SK-N-SH treated with all-trans-retinoic acid at 6 μM for 48 hours (cell line): ENCODE data around the gene ERCC4.

ENCODE experiments used
- OSR1 ChIP-seq: fragments of 250-450 bp; sonication (Bioruptor Pico); IDR thresholded peaks from 2 replicates; pipeline ENCODE4 v1.8.0; 2022; ENCODE audit warnings: moderate library complexity, mild to moderate bottlenecking, inconsistent platforms
- PATZ1 ChIP-seq: fragments of 250-450 bp; sonication (Bioruptor Pico); IDR thresholded peaks from 2 replicates; pipeline ENCODE4 v1.8.0; 2020; ENCODE audit warnings: mild to moderate bottlenecking, moderate library complexity, borderline replicate concordance
- RARB ChIP-seq: fragments of 250-450 bp; sonication (Bioruptor Pico); IDR thresholded peaks from 2 replicates; pipeline ENCODE4 v1.8.0; 2021; ENCODE audit warnings: mild to moderate bottlenecking, moderate library complexity
- TOX ChIP-seq: fragments of 250-450 bp; sonication (Bioruptor Pico); IDR thresholded peaks from 2 replicates; pipeline ENCODE4 v1.8.0; 2021; ENCODE audit warnings: mild to moderate bottlenecking, moderate library complexity, borderline replicate concordance
- ZFP3 ChIP-seq: fragments of 250-450 bp; sonication (Bioruptor Pico); IDR thresholded peaks from 2 replicates; pipeline ENCODE4 v1.5.0; 2020; ENCODE audit warnings: mild to moderate bottlenecking, moderate library complexity
- ZFP30 ChIP-seq: fragments of 450-650 bp; formaldehyde crosslinking; IDR thresholded peaks from 2 replicates; pipeline ENCODE4 v1.5.0; 2022; ENCODE audit warnings: mild to moderate bottlenecking, moderate library complexity
- ZNF565 ChIP-seq: fragments of 450-650 bp; formaldehyde crosslinking; conservative IDR thresholded peaks from 2 replicates; pipeline ENCODE4 v1.5.0; 2020; ENCODE audit warnings: low read depth, mild to moderate bottlenecking, moderate library complexity

- TF ChIP-seq ZNF565 (CRISPR knock-in tag) (no peak), ZFP30 (CRISPR knock-in tag) (no peak), OSR1 (no peak), ZFP3 (no peak), PATZ1 (CRISPR knock-in tag) (no peak), TOX (CRISPR knock-in tag) (no peak), RARB (CRISPR knock-in tag) (no peak)
Observed at GRCh38 chr16:13912891-13913290, 7.1 kb upstream of the ERCC4 start.
